WTC11 (cell line): ENCODE results near the gene USP22.

Experiments
- CREM ChIP-seq: sonication (generic); formaldehyde crosslinking; IDR thresholded peaks from 2 replicates; pipeline ENCODE4 v1.8.1; 2022; ENCODE audit warnings: mild to moderate bottlenecking, missing genetic modification reagents, moderate library complexity
- CTCF ChIP-seq: fragments of 200-600 bp; IDR thresholded peaks from 2 replicates; pipeline ENCODE4 v1.8.0; 2022; ENCODE audit warnings: antibody characterized with exemption
- USF2 ChIP-seq: sonication (generic); formaldehyde crosslinking; IDR thresholded peaks from 2 replicates; pipeline ENCODE4 v1.8.1; 2023; ENCODE audit warnings: mild to moderate bottlenecking, missing genetic modification reagents, moderate library complexity
- ZNF263 ChIP-seq: sonication (generic); formaldehyde crosslinking; IDR thresholded peaks from 2 replicates; pipeline ENCODE4 v1.8.1; 2022; ENCODE audit warnings: low read depth, mild to moderate bottlenecking, moderate library complexity, missing genetic modification reagents

GRCh38 chr17:21029036-21029435, 13.8 kb downstream of the USP22 start:
- TF ChIP-seq CTCF (no peak), ZNF263 (CRISPR knock-in tag) (no peak), USF2 (CRISPR knock-in tag) (no peak), CREM (no peak)
